ENCODE measurements around the gene MTUS2. TPM values are rescaled to one million over a fixed set of nuclear protein-coding genes. Genes with fewer than 3 reads are reported as not detected.

The MTUS2 gene
- total RNA-seq (2013; cell fraction: nucleolus; rRNA removed) = not detected in 2 replicates
- total RNA-seq (2014; rRNA removed) (under 0.01 TPM in 1 of 2 replicates, not detected in the other), total RNA-seq (2014; rRNA removed; fragmentation: Illumina TruSeq; extraction: Trizol) (under 0.01 TPM in 1 of 2 replicates, not detected in the other), total RNA-seq (2021) (not detected in 2 replicates), polyA plus RNA-seq (2011; rRNA removed) (0.01 and 0.04 TPM in 2 replicates), polyA plus RNA-seq (2014; fragmentation: Illumina TruSeq; extraction: Trizol) (under 0.01 TPM in 1 of 2 replicates, not detected in the other), polyA plus RNA-seq (2014; fragmentation: Nextera tagmentation; extraction: Ambion mirVana) (not detected), polyA plus RNA-seq (2014; rRNA removed) (0.03 TPM in 1 of 2 replicates, not detected in the other), polyA plus RNA-seq (2016; fragmentation: Nextera tagmentation; extraction: Ambion mirVana) (under 1 TPM in 1 of 2 experiments, not detected in 1; 0.05 TPM), polyA minus RNA-seq (2011; rRNA and poly(A)+ RNA removed) (0.07 and 0.10 TPM in 2 replicates), Bru-seq, nascent RNA (percentile 3 among the genes with signal in this experiment), BruChase-seq, experiment 1, labeled RNA remaining after a 6-hour chase (percentile 1 among the genes with signal in this experiment), BruChase-seq, experiment 2, labeled RNA remaining after a 2-hour chase (percentile 1 among the genes with signal in this experiment)
- polyA plus RNA-seq (2011; ENCODE audit: low read depth) = 0.03 TPM
- polyA plus RNA-seq (2011; cell fraction: cytosol; rRNA removed) = 0.06 and 0.07 TPM in 2 replicates
- polyA plus RNA-seq (2011; cell fraction: nucleus; rRNA removed) = 0.10 and 0.20 TPM in 2 replicates
- polyA plus RNA-seq (2012) = 0.01 and 0.11 TPM in 2 replicates
- polyA minus RNA-seq (2011; cell fraction: cytosol; rRNA and poly(A)+ RNA removed) = 0.31 TPM in 1 of 2 replicates, not detected in the other
- 0.10 and 0.24 TPM in 2 replicates for polyA minus RNA-seq (2011; cell fraction: nucleus; rRNA and poly(A)+ RNA removed)
- long read RNA-seq, experiment 1 = 0 reads
- long read RNA-seq, experiment 2, partial matches to known transcripts = 0 of 2 reads
- long read RNA-seq, experiment 2, other reads (novel, unspliced or antisense) = 2 of 2 reads

DNA sequence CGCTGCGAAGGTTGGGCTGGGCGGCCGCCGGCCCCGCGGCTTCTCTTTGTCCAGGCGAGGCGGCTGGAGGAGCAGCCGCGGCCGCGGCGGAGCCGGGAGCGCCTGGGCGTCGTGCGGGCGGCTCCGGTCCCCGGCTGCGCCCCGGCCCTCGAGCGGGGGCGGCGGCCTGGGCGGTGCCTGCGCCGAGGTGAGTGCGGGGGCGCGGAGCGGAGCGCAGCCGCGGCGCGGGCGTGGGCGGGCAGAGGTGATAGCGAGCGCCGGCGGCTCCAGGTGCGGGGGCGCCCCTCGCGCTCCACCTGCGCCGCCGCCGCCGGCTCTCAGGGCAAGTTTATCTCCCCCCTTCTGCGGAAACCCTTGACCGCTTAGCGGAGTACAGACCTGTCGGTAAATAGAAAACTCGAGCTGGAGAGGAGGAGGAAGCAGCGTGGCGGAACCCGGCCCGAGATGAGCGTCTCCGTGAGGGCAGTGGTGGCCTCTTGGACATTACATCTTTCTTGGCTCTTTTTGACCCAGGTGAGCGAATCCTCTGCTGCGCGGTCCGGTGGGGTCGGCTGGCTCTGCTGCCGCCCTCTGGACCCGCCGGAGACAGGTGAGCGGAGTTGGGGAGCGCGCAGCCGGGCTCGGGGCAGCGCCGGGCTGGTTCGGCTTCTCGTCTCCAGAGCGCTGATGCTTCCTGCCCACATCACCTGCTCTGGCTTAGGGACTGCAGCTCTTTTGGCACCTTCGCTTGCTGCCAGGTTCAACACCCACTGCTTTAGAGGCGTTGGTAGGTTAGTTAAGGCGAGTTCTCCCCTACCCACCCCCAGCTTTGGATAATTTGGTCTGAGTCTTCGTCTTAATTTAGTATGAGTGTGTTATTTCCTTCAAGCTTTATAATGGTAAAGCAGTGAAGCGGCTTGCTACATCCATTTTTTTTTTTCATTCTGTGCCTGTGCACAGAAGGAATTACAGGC is at the start of gene MTUS2:
MTUS2 (plus strand) TSS at position 241 of the 953 bp plus-strand sequence.
- peak in 1 of 2 experiments; percentile 91; a peak in 2 of 3 replicates for TF ChIP-seq EGR1 (IDR thresholded peaks at IDR 0.05; ENCODE audit: borderline replicate concordance in 1 of 2, low read depth in 2 of 2, low read length in 2 of 2)
- no peak for TF ChIP-seq ZNF207 (IDR thresholded peaks at IDR 0.05; ENCODE audit: borderline replicate concordance)
- H3K79me2 ChIP-seq (ENCODE audit: control insufficient read depth, insufficient read depth, low read length) = no peaks in the 10 kb centered on the region
- H3K9me3 ChIP-seq (replicated peaks; ENCODE audit: control insufficient read depth, insufficient read depth, low read length) = no peaks in the 10 kb centered on the region; the same call in 2 of the 3 replicates
- peak within 1 kb of the TSS; percentile 66 for H3K4me2 ChIP-seq (ENCODE audit: control insufficient read depth, insufficient read depth)
- FAIRE-seq (no peak), ATAC-seq (no peak), DNase-seq (ENCODE audit: low read depth, low spot score) (no peak)
- SMC1A ChIA-PET (ENCODE audit: uncharacterized antibody, unreplicated experiment) = no interaction called here
- H3K36me3 ChIP-seq (ENCODE audit: control insufficient read depth in 2 of 2, insufficient read depth in 2 of 2, low read length in 1 of 2) = no peaks in the 10 kb centered on the region
- H4K20me1 ChIP-seq (ENCODE audit: control insufficient read depth, insufficient read depth) = no peaks in the 10 kb centered on the region
- no TSS peak for BruUV-seq (replicated peaks)
- no peak within 1 kb of the TSS for H3K9ac ChIP-seq (ENCODE audit: control insufficient read depth, insufficient read depth, low read length)
- intact Hi-C loops (cut with micrococcal nuclease; ENCODE audit: unreplicated experiment) (no loop called here), in situ Hi-C loops (cut with MboI) (no loop called here)
- H3K27ac ChIP-seq (ENCODE audit: control insufficient read depth, insufficient read depth) = no peak within 1 kb of the TSS
- RAD21 ChIA-PET (ENCODE audit: unreplicated experiment) = no interaction called here
- POLR2A ChIA-PET = no interaction called here
- no peak within 1 kb of the TSS for H2AFZ ChIP-seq (ENCODE audit: control insufficient read depth, low read depth, low read length)
- H3K27me3 ChIP-seq (replicated peaks in 1 of 2; ENCODE audit: control insufficient read depth in 2 of 2, insufficient read depth in 2 of 2, low read length in 1 of 2) = peaks cover 3 to 8% of the 10 kb centered on the region in 2 experiments; a peak in 3 of 4 replicates
- CTCF ChIA-PET = interaction anchor here (1.2 kb wide), 1 partner anchor 44 kb away, joined by 5 read pairs; no protein-coding TSS in a partner anchor
- no peaks in the 10 kb centered on the region for H3K4me1 ChIP-seq (ENCODE audit: control insufficient read depth, insufficient read depth, low read length)
- WGBS (ENCODE audit: insufficient coverage, insufficient replicate concordance, low lambda C conversion rate, missing lambda C conversion rate) = 4% methylated on average over 41 of the region's 89 CpGs
- H3K4me3 ChIP-seq = no peak within 1 kb of the TSS
